Endothelial cell of umbilical vein (primary cell): Measurements from ENCODE around the gene OSBP2. TPM values are rescaled to one million over a fixed set of nuclear protein-coding genes. Genes with fewer than 3 reads are reported as not detected.

Source experiments
- BruUV-seq: library from RNA; stranded (reverse); fragments of 400-500 nt; replicated peaks from 2 replicates; lab custom pipeline; 2021; lab: Mats Ljungman, UMichigan
- CTCF ChIA-PET: fragments of 300-600, 350-600 bp; sonication (Branson Sonifier 250); formaldehyde crosslinking; loops from one replicate; lab custom pipeline; 2021; ENCODE audit warnings: antibody characterized with exemption, inconsistent platforms; lab: Charles Lee
- POLR2A ChIA-PET: fragments of 300-600, 350-600 bp; sonication (Branson Sonifier 250); formaldehyde crosslinking; loops from one replicate; lab custom pipeline; 2021; ENCODE audit warnings: antibody characterized with exemption, inconsistent platforms; lab: Charles Lee
- DNase-seq: peaks from one replicate; pipeline ENCODE4 v3.0.0-alpha.2; 2011; ENCODE audit warnings: low read depth, low spot score
- FAIRE-seq: peaks from 2 replicates; lab custom pipeline; 2011; peaks lifted over from hg19 to GRCh38; lab: Jason Lieb, UNC
- H2AFZ ChIP-seq: 2 replicates; pipeline ENCODE4 v1.6.0; 2012; ENCODE audit warnings: low read depth, low read length, control low read depth, inconsistent platforms
- H3K27ac ChIP-seq: 2 replicates; pipeline ENCODE4 v1.5.1; 2011; ENCODE audit warnings: low read depth, mild to moderate bottlenecking, control low read depth, low read length, moderate library complexity; ENCODE audit not compliant: insufficient read depth
- H3K27me3 ChIP-seq, 2 experiments: 2 replicates each; pipeline versions ENCODE4 v1.6.0 to v1.6.1; 2011; ENCODE audit warnings: low read length in 2 of 2, mixed read lengths in 1 of 2; ENCODE audit not compliant: control insufficient read depth in 2 of 2, insufficient read depth in 2 of 2
- H3K36me3 ChIP-seq, 2 experiments: 2 replicates in 1 of 2; 3 replicates in 1 of 2; pipeline ENCODE4 v1.5.1; 2011; ENCODE audit warnings: low read length in 2 of 2, mild to moderate bottlenecking in 1 of 2, moderate library complexity in 1 of 2; ENCODE audit not compliant: control insufficient read depth in 2 of 2, insufficient read depth in 2 of 2; ENCODE audit errors: extremely low read depth in 1 of 2
- H3K4me1 ChIP-seq: 3 replicates; pipeline ENCODE4 v1.5.1; 2011; ENCODE audit warnings: mild to moderate bottlenecking, low read length; ENCODE audit not compliant: control insufficient read depth, insufficient read depth; ENCODE audit errors: extremely low read depth
- H3K4me2 ChIP-seq: 2 replicates; pipeline ENCODE4 v1.6.1; 2011; ENCODE audit warnings: low read length, control low read depth, mixed read lengths; ENCODE audit not compliant: insufficient read depth
- H3K4me3 ChIP-seq, 3 experiments: fragments of 200-600 bp in 1 of 3; sonication (generic), shearing (Covaris generic) in 1 of 3; replicated peaks in 1 of 3; 2 replicates each; pipeline ENCODE4 v1.5.1; 2011 to 2016; ENCODE audit warnings: control low read depth in 3 of 3, low read length in 3 of 3, mild to moderate bottlenecking in 2 of 3, inconsistent platforms in 1 of 3, low read depth in 1 of 3, moderate library complexity in 1 of 3; ENCODE audit not compliant: insufficient read depth in 1 of 3
- H3K79me2 ChIP-seq: 2 replicates; pipeline ENCODE4 v1.6.0; 2012; ENCODE audit warnings: low read length, inconsistent platforms; ENCODE audit not compliant: control insufficient read depth, insufficient read depth
- H3K9ac ChIP-seq: replicated peaks from 2 replicates; pipeline ENCODE3; 2011; ENCODE audit warnings: low read length, control low read depth; ENCODE audit not compliant: insufficient read depth; ENCODE audit errors: extremely low read depth
- H3K9me1 ChIP-seq: replicated peaks from 3 replicates; pipeline ENCODE4 v1.6.0; 2011; ENCODE audit warnings: mild to moderate bottlenecking, low read length; ENCODE audit not compliant: control insufficient read depth, insufficient read depth; ENCODE audit errors: extremely low read depth
- H3K9me3 ChIP-seq: replicated peaks from 2 replicates; pipeline ENCODE4 v1.5.1; 2012; ENCODE audit warnings: low read length, inconsistent platforms; ENCODE audit not compliant: control insufficient read depth, insufficient read depth
- H4K20me1 ChIP-seq: replicated peaks from 2 replicates; pipeline ENCODE3; 2011; ENCODE audit warnings: mild to moderate bottlenecking, low read length; ENCODE audit not compliant: control insufficient read depth, insufficient read depth; ENCODE audit errors: extremely low read depth
- CTCF ChIP-seq, 2 donors: IDR thresholded peaks; 1 replicate in 1 of 2; 2 replicates in 1 of 2; pipeline ENCODE4 v1.5.1; 2011; ENCODE audit warnings: low read length in 2 of 2, mild to moderate bottlenecking in 2 of 2, moderate library complexity in 2 of 2, control low read depth in 1 of 2, inconsistent platforms in 1 of 2, low read depth in 1 of 2; ENCODE audit not compliant: insufficient read depth in 1 of 2; ENCODE audit errors: extremely low read depth in 1 of 2
- EZH2 ChIP-seq: IDR thresholded peaks from 2 replicates; pipeline ENCODE4 v1.6.1; 2012; ENCODE audit warnings: borderline replicate concordance, low read depth, mild to moderate bottlenecking, moderate library complexity, low read length, inconsistent platforms; ENCODE audit not compliant: severe bottlenecking
- FOS ChIP-seq: IDR thresholded peaks from 2 replicates; pipeline ENCODE4 v1.6.1; 2011; ENCODE audit warnings: mild to moderate bottlenecking, low read length, moderate library complexity, borderline replicate concordance; ENCODE audit not compliant: insufficient read depth
- GATA2 ChIP-seq: IDR thresholded peaks from 2 replicates; pipeline ENCODE4 v1.7.0; 2011; ENCODE audit warnings: low read depth, mild to moderate bottlenecking, moderate library complexity, mixed read lengths, low read length; ENCODE audit not compliant: insufficient read length, insufficient read depth
- JUN ChIP-seq: IDR thresholded peaks from 2 replicates; pipeline ENCODE4 v1.6.1; 2011; ENCODE audit warnings: borderline replicate concordance, low read depth; ENCODE audit not compliant: insufficient read length, insufficient read depth
- MYC ChIP-seq: IDR thresholded peaks from one replicate; pipeline ENCODE4 v1.6.1; 2011; ENCODE audit warnings: mild to moderate bottlenecking, low read depth, low read length
- POLR2A ChIP-seq: IDR thresholded peaks from 2 replicates; pipeline ENCODE4 v1.6.1; 2012; ENCODE audit warnings: low read depth, mild to moderate bottlenecking, control low read depth, low read length
- POLR2AphosphoS5 ChIP-seq: IDR thresholded peaks from 2 replicates; pipeline ENCODE4 v1.6.1; 2012; ENCODE audit warnings: low read depth, mild to moderate bottlenecking, control low read depth, low read length, moderate library complexity; ENCODE audit not compliant: insufficient read depth
- dilution Hi-C: fragments of 300-500 bp; cut with MboI; formaldehyde crosslinking; loops from one replicate; pipeline ENCODE4 v1.15.0; 2019; ENCODE audit warnings: low sequenced_read_pairs; ENCODE audit not compliant: extremely low pct_ligation_motif_present
- intact Hi-C: fragments of 100-400 bp; cut with micrococcal nuclease; formaldehyde crosslinking; loops from one replicate; pipeline ENCODE4 v1.10.0; 2022
- polyA plus RNA-seq, 4 experiments: library from polyadenylated mRNA; depleted of rRNA in 3 of 4; stranded (reverse) in 3 of 4; unstranded in 1 of 4; fragments of >200 nt; gene quantifications; 2 replicates each; pipeline versions ENCODE4 v1.2.1 to v1.2.3, GENCODE V29; 2011 to 2012; ENCODE audit warnings: missing spikeins in 1 of 4
- total RNA-seq: library from RNA; stranded (reverse); gene quantifications from 2 replicates; pipeline ENCODE4 v1.2.3, GENCODE V29; 2021
- TF ChIP-seq, protein P1 (sequence below): IDR thresholded peaks from 2 replicates; pipeline ENCODE4 v1.6.1; 2011; ENCODE audit not compliant: insufficient read depth, insufficient read length

The OSBP2 gene
- total and polyA plus RNA-seq, 2 donors (not counting 3 experiments of a cell fraction or from before 2014, with no cell fraction given) = 4.1 to 7.5 TPM

- no peak overlapping the region for H3K9ac ChIP-seq
- DNase-seq (no peak), FAIRE-seq (no peak)
- no peaks in the 10 kb centered on the region for H4K20me1 ChIP-seq
- H3K4me2 ChIP-seq = no peak overlapping the region
- H3K9me1 ChIP-seq = no peaks in the 10 kb centered on the region
- CTCF ChIA-PET = interaction anchor here (1.0 to 3.6 kb wide), 5 partner anchors 10 to 129 kb away, joined by 3 to 78 read pairs (median 13); no protein-coding TSS in a partner anchor
- H3K36me3 ChIP-seq = no peaks in the 10 kb centered on the region
- intact Hi-C loops (no loop called here), dilution Hi-C loops (no loop called here)
- H3K27me3 ChIP-seq = no peaks in the 10 kb centered on the region
- H3K79me2 ChIP-seq = no peaks in the 10 kb centered on the region
- H3K4me3 ChIP-seq = no peak overlapping the region
- POLR2A ChIA-PET = no interaction called here
- H2AFZ ChIP-seq = no peak overlapping the region
- TF ChIP-seq GATA2 (no peak), MYC (no peak), JUN (no peak), POLR2A (no peak), POLR2AphosphoS5 (no peak), EZH2 (no peak), FOS (no peak), CTCF (IDR thresholded peaks at IDR 0.05; ENCODE audit: extremely low read depth in 1 of 2, insufficient read depth in 1 of 2, low read depth in 1 of 2, low read length in 2 of 2) (no peak)
- TF ChIP-seq, protein P1, sequence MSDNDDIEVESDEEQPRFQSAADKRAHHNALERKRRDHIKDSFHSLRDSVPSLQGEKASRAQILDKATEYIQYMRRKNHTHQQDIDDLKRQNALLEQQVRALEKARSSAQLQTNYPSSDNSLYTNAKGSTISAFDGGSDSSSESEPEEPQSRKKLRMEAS = no peak
- H3K4me1 ChIP-seq = no peaks in the 10 kb centered on the region
- no TSS peak for BruUV-seq
- H3K27ac ChIP-seq = no peak overlapping the region
- H3K9me3 ChIP-seq = no peaks in the 10 kb centered on the region
Observed at GRCh38 chr22:30892286-30892685, 197.6 kb downstream of the OSBP2 start.
